ENCODE results near the gene MITF.
"Not testable (repeated sequence)": the region's sequence is repeated elsewhere in the genome, so short reads cannot be mapped to it uniquely, and the experiment has no call there.

Gene MITF

DNA sequence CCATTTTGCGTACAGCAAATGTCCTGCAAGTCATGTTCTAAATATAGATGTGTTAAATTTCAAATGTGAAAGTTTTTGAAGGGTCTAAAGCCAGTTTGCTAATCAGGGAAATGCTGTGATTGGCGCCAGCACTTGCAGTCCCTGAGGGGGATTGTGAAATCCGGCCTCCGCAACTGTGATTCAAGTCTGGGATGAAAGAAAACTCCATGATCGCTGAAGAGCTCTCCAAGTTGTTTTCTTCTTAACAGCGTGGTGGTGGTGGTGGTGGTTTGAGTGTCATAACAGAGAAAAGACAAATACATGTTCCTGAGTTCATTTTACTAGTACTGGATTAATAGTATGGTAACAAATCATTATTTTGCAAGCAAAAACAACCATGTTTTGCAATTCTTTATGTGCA is 51.8 kb downstream of the MITF start:
- no peak for DNase-seq

DNA sequence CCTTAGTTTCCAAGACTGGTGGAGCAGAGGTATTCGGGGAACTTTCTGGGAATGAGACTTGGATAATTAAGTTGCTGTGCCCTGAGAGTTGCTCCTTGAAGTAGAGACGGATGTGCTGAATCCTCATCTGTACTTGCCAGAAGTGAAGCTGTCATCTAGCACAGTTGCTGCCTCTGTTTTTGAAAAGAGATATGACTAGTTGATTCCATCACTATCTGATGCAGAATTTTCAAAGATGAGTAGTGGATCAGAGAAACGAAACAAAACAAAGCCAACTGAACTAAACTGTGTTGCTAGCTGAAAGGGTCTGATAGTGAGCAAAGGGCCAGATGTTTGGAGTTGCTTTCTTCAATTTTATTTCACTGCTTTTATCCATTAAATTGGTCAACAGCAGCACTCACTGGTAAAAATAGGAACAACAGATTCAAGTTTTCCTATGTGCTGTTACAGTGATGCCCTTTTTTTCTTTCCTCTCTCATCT is 52.7 kb downstream of the MITF start:
- no peak for DNase-seq

DNA sequence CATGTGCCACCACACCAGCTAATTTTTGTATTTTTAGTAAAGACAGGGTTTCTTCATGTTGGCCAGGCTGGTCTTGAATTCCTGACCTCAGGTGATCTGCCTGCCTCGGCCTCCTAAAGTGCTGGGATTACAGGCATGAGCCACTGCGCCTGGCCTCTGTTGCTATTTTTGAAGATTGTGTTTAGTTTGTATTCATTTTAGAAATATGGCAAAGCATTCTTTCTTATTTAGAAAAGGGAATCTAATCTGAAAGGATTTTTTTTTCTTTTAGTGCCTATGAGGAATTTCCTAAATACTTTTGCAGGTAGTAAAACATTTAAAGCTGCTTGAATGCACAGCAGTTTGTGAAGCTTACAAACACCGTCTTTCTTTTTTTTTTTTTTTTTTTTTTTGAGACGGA is 56.9 kb downstream of the MITF start:
- DNase-seq: not testable (repeated sequence)

DNA sequence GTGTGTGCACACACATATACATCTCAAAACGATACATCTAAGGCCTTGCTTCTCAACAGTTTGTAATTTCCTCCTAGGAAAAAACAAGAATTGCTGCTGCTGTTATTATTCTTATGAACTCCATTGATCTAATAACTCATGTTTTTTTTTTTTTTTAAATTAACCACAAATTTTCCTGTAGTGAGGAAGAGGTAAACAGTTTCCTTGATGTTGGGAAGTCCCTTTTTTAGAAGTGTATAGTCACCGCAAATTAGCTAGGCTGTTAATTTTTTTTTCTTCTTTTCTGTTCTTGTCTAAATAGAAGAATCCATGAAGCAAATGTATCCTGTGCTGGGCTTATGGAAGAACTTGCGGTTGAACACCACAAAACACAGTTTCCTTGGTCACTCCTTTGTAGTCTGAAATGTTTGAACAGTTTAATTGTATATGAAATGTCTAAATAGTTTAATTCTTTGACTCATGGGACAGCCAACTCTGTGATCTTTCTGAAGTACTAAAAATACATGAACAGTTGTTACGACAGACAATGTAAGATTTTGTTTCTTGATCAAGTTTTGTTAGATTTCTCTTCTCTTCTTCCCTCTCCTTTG is 64.5 kb downstream of the MITF start:
- no peak for DNase-seq

DNA sequence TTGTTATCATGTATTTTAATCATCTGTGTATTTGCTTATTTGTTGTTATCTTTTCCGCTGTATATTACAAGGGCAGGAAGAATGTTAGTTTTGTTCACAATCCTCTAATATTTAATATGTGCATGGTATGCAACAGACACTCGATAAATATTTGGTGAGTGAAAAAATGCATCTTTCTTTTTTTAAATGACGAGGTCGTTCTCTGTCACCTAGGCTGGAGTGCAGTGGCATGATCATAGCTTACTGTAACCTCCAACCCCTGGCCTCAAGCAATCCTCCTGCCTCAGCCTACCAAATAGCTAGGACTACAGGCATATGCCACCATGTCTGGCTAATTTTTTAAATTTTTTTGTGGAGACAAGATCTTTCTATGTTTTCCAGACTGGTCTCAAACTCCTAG is 66.2 kb downstream of the MITF start:
- no peak for DNase-seq

DNA sequence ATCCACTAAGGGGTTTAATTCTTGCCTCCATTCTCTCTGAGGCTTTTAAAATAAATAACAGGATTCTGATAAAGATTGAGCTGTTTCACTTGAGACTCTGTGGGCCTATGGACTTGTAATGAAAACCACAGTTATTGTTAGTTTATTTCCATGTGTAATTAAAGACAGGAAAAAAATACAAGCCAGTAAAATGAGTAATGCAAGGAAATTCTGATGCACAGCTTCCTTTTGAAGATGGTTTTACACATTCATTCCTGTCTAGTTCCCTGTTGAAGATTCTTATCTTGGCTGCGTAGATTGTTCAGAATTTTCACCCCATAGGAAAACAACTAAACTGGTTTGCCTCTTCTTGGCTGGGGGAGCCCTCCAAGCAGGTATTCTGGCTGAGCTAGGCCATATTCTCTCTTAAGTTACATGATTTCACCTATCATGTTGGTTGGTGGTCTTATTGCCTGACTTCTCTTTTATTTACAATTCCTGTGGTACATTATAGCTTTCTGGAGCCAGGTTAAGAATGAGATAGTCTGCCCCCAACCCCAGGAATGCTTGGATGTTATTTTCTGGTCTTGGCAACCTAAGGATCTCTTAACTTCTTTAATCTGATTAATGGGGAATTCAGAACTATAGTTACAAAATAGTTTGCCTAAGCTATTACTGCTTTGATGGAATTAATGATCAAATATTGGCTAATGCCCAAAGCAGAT is 67.6 kb downstream of the MITF start:
- no peak for DNase-seq

DNA sequence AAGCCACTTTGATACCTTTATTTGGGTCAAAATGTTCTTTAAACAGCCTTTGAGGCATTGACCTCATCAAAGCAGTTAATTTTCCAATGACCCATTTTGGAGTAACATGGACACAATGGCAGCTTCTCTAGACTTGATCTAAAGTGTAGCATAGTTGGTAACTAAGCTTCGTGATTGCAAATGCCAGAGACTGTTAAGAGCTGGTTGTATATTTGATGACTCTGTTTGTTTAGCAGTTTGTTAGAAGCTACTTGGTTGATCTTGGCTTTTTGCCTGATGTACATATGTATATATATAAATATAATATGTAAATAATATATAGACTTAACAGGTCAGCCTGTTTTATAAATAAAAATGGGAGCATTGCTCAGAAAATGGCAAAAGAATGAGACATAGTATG is 68.4 kb downstream of the MITF start:
- no peak for DNase-seq

DNA sequence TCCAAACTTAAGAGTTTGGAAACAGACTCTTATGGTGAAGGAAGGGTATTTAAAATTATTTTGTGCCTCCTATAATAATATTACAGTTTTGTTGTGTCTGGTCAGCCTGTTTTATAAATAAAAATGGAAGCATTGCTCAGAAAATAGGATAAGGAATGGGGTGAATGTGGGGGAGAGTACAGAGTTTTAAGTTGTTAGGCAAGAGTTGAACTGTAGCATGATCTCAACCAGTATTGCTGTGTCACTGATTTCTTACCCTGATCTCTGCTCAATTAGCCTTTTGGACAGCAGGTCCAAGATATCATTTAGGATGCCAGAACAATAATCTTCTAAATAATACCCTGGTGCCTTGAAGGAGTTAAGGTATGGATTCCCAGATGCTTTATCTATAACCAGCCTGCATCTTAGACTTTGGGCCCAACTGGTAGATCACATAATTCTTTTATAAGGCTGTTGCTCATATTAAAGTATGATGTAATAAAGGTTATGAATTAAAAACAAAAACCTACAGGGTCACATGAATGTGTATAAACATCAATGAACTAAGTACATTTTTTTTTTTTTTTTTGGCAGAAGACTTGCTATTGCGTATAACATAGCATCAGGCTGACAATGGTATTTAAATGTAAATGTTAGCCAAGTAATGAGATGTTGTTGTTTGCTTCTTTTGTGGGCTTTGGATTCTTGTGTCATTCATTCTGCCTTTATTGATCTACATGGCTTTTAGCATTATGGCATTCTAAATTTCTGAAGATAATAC is 70.0 kb downstream of the MITF start:
- DNase-seq: no peak

DNA sequence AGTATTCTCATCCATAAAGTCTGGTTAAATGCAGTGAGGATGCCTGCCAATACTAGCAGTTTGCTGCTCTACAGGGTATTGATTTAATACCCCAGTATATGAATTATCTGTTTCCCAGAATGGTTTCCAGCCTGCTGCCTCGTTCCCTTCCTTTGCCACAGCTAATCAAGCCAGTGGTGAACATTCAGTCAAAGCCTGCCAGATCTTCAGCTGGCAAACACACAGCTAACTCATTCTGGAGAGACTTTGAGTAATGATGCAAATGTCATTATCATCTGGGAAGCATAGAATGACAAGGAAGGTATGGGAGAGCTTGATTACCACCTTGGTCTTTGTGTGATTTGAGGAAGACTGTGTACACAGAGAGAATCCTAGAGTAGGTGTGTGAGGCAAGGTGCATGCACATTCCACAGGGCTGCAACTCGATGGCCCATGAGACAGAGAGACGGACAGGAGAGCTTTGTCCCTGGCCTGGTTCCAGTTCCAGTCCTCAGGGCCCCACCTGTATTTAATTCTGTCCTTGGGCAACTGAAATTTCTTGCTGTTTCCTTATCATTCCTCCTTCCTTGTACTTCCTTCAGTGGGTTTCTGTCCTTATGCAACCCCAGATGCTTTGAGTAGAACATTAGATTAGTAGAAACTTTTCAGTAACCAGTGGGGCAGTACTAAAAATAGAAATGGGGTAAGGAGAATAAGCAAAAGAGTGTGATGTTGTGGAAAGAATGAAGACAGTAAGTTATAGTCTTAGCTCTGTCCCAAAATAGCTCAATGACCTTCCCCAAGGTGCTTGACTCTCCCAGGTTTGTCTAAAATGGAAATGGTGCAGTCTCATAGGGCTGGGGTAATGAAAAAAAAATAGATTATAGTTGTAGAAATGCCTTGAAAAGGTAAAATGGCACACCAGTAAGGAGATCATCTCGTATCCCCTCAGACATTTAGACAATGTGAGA is 72.5 kb downstream of the MITF start:
- DNase-seq: no peak

DNA sequence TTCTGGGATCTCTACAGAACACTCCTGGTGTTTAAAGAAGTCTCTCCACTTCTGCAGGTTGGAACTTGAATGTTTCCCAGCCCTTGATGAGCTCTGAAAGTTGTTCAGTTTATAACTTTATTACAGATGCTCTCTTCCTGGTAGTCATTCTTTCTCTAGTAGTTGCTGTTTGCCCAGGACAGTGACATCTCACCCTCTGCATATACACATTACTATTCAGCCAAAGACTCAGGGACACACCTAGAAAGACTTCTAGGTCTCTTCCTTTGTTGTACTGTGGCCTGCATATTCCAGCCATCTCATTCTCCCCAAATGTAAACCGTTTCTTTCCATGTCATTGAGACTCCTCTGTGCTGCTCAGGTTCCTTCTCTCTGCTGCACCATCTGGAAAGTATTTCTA is 76.7 kb downstream of the MITF start:
- no peak for DNase-seq

DNA sequence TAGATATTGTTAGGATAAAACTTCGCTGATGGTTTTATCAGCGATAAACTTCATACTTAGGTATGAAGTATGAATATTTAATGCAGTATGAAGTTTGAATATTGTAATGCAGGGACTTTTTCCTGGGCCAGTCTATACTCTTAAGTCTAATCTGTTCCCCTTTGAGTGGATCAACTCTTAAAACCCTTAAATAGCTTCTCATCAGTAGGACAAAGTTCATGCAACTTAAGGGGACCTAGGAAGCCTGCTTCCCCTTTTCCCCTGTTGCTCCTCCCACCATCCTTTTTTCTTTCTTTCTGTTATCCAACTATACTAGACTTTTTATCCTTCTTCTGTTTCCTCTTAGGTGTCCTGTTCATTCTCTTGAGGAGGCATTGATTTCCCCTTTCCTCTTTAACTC is 78.7 kb downstream of the MITF start:
- no peak for DNase-seq

DNA sequence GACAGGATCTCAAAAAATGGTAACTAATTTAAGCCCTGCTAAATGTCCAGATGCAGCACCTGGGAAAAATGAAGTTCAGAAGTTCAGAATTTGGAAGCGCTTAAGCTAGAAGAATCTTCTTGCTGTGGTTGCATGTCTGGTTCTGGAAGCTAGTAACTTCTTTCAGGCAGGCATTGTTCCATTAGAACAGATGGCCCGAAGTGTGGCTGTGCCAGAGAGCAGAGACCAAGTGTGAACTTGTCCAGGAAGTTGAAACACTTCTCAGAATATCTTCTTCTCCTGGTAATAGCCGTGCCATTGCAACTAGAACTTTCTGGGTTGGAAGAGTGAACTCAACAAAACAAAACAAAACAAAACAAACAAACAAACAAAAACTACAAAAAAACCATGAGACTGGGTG is 80.0 kb downstream of the MITF start:
- no peak for DNase-seq

DNA sequence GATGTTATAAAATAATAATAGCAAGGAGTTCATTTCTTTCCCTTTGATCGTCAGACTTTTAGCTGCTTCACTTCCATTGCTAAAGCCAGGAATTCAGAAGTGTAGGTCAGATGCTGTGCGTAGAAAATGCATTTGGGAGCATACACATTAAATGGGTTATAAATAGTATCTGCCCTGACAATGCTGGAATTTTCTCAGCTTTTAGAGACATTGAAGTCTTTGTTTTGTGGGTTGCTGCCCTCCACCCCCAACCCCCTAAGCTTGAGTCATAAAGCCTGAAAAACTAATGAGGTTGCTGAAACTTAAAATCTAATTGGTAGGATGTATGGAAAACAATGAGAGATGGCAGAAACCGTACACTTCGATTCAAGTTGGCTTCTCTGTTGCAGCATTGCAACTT is 81.9 kb downstream of the MITF start:
- no peak for DNase-seq

DNA sequence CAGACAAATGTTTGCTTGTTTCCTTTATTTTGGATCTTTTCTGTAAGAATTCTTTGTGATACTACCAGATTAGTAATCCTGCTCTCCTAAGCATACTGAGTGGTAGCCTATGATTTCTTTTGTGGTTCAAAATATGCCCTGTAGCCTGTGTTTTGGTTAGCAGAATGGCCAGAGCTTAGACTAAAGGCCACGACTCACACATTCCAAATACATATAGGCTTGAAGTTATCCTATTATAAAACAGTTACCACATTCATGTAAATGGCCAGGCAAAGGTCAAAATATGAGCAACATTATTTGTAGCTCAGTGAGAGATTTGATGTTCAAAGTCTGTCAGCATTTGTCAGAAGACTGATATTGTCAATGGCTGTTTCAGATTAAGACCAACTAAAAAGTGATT is 84.5 kb downstream of the MITF start:
- no peak for DNase-seq

DNA sequence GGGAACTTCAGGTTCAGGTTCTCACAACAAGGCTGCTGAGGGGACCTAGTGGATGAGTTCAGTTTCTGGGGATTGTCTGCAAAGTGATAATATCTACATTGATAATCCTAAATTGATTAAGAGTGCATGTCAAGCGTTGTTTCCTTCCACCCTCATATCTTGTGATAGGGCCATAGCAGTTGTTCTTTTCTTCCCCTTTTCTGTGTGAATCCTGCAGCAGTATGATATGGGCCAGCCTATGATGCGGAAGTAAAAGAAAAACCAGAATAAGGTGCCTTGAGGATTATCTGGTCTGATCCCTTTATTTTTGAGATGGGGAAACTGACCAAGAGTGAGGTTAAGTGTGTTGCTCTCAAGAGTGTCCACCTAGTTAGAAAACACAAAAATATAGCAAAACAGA is 86.2 kb downstream of the MITF start:
- DNase-seq: no peak

DNA sequence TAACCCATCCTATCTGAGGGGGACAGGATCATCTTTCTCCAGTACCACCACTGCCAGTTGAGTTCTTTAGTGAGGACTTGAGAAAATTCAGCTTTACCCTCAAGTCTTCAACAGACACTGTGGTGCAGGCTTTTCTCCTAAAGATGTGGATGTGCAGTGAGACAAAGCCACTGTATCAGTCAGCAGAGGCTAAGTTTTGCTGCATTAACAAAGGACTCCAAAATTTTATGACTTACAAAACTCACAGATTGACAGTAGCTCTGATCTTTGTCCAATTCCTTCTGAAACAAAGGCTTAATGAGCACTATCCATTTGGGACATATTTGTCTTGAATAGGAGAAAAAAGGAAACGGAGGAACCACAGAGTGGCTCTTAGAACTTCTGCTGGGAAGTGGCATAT is 87.9 kb downstream of the MITF start:
- no peak for DNase-seq

DNA sequence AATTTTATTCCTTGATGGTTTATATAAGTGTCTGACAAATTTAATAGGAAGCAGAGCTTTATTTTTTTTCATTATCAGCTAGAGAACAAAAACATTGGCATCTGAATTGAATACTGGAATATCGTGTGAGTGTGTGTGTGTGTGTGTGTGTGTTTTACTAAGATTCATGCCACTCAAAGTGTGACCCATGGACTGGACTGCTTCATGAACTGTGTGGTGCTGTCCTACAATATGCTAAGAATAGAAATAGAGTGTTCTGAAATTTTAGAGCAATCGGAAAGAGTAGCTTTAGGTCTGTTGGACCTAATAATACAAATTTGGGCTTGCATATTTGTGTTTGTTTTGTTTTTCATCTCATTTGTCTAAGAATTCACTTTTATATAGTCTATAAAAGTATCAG is 89.6 kb downstream of the MITF start:
- no peak for DNase-seq

DNA sequence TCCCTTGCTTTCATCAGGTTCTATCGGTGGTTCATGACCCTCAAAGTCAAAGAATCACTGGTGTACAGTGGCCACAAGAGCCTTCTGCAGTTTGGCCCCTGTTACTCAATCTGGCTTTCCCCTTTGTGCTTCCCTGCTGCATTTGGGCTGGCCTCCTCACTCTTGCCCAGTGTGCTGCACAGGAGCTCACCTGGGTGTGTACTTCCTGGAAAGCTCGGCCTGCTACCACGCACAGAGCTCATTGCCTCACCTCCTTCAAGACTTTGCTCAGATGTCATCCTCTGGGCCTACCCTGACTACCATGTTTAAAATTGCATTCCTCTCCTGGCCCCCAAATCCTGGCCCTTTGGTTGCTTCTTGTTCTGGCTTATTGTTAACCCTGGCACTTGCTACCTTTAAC is 90.9 kb downstream of the MITF start:
- DNase-seq: no peak

DNA sequence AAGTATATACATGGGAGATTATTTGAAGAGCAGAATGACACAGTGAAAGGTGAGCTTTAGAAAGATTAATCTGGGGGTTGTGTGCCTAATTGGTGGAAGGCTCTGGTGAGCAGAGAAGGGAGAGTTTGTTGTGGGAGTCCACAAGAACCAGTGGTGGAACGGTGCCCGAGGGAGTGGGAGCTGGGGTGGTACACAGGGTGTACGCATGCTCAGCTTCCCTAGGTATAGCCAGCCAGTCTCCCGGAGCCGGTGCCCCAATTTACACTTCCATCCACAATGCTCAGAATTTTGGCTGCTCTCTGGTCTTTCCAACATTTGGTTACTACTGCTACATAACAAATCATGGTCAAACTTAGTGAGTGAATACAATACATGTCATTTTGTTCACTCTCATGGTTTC is 92.5 kb downstream of the MITF start:
- no peak for DNase-seq

DNA sequence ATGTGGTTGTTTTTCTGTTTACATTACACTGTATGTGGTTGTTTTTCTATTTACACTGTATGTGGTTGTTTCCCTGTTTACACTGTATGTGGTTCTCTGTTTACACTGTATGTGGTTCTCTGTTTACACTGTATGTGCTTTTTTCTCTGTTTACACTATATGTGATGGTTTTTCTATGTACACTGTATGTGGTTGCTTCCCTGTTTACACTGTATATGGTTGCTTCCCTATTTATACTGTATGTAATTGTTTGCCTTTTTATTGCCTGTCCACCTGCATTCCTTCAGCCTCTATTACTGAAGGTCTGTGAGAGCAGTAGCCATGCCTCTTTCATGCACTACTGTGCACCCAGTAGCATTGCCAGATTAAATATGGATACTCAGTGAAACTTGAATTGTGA is 94.3 kb downstream of the MITF start:
- DNase-seq: no peak

DNA sequence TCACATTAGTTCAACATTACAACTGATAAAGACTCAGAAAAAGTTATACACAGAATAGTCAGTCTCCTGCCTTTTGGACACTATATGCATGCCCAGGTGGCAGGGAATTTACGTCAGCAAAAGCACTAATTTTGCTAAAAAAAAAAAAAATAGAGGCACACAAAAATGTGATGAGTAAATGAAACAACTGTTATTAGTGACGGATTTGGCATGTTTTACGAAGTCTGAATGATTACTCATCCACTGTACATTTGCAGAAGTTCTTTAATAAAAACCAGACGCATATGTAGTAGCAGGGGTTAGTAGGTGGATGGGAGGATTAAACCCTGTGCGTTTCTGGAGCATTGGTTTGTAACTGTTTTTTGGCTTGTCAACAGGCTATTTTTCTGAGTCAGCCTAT is 99.0 kb downstream of the MITF start:
- no peak for DNase-seq

DNA sequence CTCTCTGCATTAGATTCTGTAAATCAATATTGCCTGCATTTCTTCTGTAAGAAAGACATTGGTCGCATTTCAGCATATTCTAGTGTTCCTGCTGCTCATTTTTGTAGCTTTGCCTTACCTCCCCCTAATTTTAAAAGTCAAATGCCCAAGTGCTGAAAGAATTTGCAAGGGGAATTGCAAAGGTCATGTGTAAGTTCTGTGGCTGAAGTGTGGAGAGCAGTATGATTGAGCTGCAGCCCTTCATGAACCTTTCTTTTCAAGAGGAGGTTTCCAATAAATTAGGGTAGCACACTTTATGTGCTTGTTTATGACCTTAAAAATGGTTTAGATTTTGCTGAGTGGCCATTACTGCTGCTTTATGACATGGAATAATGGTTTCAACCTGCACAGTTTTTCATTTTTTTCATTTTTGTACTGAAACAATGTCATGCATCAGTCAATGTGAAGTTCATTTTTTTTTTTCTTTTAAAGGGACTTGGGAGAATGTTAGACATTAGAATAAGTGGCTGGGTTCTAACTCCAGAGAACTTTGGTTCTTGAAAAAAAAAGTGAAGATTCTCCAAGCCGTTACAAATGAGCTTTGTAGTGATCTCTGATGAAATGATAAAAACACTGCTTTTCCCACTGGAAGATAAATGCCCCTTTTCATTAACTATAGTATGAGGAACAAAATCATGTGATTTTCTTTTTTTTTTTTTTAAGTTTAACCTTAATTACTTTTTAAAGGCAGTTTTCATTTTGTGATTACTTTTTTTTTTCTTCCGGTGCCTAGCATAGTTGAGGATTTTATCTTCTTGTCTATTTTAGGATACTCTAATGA is 99.6 kb downstream of the MITF start:
- no peak for DNase-seq
